ENCODE measurements around the gene DMD.

Gene DMD

GRCh38 chrX:31993637-31994036, 1217.7 kb downstream of the DMD start:
- H3K4me3 ChIP-seq (ENCODE audit: low read depth, low read length): no peak overlapping the region
- no peak for TF ChIP-seq CTCF (IDR thresholded peaks at IDR 0.05; ENCODE audit: borderline replicate concordance, insufficient read depth, low read depth, low read length)

- no peak overlapping the region for H3K4me3 ChIP-seq (ENCODE audit: low read depth, low read length)
- no peak for TF ChIP-seq CTCF (IDR thresholded peaks at IDR 0.05; ENCODE audit: borderline replicate concordance, insufficient read depth, low read depth, low read length)
Measured at GRCh38 chrX:31988975-31989374, 1222.4 kb downstream of the DMD start.

DNA sequence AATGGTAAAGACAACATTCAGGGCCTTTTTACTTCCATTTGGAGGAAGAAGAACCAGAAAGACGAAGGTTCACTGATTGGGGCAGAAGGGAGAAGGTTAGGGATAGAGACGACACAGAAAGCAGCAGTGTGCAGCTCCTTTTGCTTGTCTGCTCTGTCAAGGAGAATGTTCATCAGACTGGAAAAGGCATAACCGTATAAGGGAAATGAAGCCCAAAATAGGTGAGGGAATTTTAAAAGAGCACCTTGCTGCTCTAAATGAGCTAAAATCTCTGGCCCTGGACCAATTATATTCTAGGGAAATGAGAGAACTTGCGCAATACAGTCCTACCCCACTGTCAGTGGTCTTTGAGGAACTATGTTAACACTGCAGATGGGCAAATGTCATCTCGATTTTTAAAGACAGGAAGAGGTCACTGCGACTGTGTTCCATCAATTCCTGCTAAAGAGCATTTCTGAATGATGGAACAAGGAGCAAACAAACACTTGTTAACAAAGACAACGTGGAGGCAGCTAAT, 1229.7 kb downstream of the DMD start:
- no peak for TF ChIP-seq CTCF (IDR thresholded peaks at IDR 0.05; ENCODE audit: borderline replicate concordance, insufficient read depth, low read depth, low read length)

DNA sequence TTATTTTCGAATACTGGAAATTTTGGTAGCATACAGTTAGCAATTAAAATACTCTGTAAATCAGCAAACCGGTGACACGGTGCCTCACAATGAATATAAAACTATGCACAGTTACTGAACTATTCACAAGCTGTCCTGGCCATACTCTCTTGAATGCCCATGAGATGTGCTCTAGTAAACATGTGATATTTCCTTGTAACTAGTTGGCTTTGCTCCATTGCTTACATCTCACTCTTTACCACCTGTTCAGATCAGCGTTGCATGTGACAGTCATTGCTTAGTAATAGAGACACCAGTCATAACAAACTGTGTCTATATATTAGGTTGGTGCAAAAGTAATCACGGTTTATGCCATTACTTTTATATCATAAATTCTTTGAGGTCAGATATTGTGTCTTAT, 1241.6 kb downstream of the DMD start:
- no peak overlapping the region for H3K4me3 ChIP-seq (ENCODE audit: low read depth, low read length)
- TF ChIP-seq CTCF (IDR thresholded peaks at IDR 0.05; ENCODE audit: borderline replicate concordance, insufficient read depth, low read depth, low read length): no peak

More for the DNA sequence above, 1229.7 kb downstream of the DMD start:
- no peak overlapping the region for H3K4me3 ChIP-seq (ENCODE audit: low read depth, low read length)

GRCh38 chrX:31962256-31962655, 1249.1 kb downstream of the DMD start:
- no peak overlapping the region for H3K4me3 ChIP-seq (ENCODE audit: low read depth, low read length)
- no peak for TF ChIP-seq CTCF (IDR thresholded peaks at IDR 0.05; ENCODE audit: borderline replicate concordance, insufficient read depth, low read depth, low read length)

DNA sequence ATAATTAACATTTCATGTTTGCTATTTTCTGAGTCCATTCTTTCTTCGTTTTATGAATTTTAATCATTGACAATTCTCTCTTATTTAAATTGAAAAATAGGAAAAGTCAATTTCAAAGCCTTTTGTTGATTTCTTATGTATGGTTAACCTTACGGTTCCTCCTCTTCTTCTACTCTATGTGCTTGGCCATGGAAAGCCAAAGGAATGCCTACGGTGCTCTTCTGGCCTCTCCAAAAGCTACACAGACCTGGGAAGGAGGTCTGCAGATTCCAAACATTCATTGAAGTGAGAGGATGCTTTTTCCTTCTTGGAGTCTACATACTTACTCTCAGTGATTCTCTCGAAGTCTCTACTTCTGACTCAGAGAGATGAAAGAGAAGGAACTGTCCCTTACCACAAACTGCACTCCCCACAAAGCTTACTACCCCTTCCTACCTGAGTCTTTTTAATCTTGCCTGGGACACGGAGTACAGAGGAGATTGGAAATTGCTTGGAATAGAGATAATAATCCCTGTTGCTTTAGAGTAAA, 1276.4 kb downstream of the DMD start:
- no peak overlapping the region for H3K4me3 ChIP-seq (ENCODE audit: low read depth, low read length)
- no peak for TF ChIP-seq CTCF (IDR thresholded peaks at IDR 0.05; ENCODE audit: borderline replicate concordance, insufficient read depth, low read depth, low read length)

DNA sequence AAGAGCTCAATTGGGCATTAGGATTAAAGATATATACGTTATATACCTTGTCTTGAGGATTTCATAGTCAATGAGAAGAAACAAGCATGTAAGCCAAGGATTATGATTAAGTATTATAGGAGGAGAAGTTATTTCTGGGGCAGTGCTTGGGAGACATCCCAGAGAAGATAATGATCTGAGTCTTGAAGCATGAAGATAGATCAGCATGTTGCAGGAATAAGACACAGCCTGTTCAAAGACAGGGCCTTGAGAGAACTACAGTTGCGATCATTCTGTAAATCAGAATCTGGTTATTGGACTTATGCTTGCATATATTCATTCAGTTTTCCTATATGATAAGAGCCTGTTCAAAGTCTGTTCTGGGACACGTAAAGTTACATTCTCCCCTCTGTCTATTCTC, 1277.3 kb downstream of the DMD start:
- no peak overlapping the region for H3K4me3 ChIP-seq (ENCODE audit: low read depth, low read length)
- TF ChIP-seq CTCF (IDR thresholded peaks at IDR 0.05; ENCODE audit: borderline replicate concordance, insufficient read depth, low read depth, low read length): no peak
